ENCODE results near the gene MRPL41.
A peak's percentile ranks its signal among the peaks of the same experiment; 100 is the strongest.
"Not testable (repeated sequence)": the region's sequence is repeated elsewhere in the genome, so short reads cannot be mapped to it uniquely, and the experiment has no call there.

MRPL41 gene

GRCh38 chr9:137551264-137552021, at the start of gene MRPL41:
MRPL41 (plus strand) TSS chr9:137551879; CDS start chr9:137552082, 203 bp downstream.
- peak; percentile 94 for DNase-seq

DNA sequence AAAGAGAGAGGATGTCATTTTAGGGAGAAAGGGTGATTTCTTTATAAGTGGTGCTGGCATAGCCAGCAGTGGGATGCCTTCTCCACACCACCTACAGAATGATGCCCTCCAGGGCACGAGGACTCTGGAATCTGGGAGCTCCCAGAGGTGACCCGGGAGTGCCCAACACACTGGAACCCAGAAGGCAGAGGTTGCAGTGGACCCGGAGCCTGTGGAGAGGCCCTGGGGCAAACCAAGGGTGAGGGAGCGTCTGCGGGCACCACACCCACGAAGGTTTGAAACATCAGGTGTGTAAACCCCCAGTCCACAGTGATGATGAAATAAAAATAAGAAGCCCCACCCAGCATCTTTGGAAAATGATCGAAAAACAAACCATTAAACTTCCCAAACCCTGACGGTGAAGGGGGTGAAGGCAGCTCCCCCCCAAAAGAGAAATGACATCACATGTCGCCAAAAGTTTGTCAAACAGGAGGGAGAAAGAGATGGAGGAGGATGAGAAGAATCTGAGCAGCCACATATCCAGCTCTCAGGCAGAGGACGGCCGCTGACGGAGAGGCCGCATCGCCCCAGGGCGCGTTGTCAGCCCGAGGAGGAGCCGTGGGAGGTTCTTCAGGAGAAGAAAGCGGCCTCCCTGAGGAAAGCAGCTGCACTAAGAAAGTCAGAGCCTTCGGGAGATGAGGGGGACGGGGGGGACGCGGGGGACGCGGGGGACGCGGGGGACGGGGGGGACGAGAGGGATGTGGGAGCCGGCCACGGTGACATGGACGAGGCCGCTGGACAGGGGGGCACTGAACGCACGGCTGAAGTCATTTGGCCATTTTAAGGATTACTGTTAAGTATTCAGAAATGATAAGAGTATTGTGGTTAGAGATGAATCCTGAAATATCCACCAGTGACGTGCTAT, 49.4 kb upstream of the MRPL41 start:
- DNase-seq: no peak

- DNase-seq: no peak
Observed at GRCh38 chr9:137504432-137504777, 47.3 kb upstream of the MRPL41 start.

- DNase-seq: no peak
Observed at GRCh38 chr9:137505421-137506140, 46.1 kb upstream of the MRPL41 start.

DNA sequence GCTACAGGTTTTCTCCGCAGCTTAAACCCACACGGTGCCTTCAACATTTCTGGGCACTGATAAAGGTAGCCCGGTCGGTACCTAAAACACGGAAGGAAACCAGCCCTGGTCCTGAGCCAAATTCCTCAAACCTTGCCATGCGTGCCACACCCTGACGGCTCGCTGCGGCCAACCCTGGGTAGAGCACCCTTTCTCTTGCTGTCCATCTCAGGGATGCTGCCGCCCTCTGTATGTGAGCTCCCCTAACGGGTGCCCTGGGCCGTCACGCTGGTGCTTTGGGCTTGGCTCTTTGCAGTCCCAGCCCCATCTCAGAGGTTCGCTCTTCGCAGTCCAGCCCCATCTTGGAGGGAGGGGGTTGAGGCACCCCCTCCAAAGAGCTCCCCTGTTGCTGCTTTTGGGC, 45.4 kb upstream of the MRPL41 start:
- DNase-seq: no peak

GRCh38 chr9:137506702-137507171, 44.9 kb upstream of the MRPL41 start:
- no peak for DNase-seq

GRCh38 chr9:137509198-137509597, 42.5 kb upstream of the MRPL41 start:
- no peak for DNase-seq

DNA sequence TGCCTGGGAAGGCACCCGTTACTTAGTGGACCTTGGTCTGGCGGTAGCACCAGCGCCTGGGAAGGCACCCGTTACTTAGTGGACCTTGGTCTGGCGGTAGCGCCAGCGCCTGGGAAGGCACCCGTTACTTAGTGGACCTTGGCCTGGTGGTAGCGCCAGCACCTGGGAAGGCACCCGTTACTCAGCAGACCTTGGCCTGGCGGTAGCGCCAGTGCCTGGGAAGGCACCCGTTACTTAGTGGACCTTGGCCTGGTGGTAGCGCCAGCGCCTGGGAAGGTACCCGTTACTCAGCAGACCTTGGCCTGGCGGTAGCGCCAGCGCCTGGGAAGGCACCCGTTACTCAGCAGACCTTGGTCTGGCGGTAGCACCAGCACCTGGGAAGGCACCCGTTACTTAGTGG, 40.6 kb upstream of the MRPL41 start:
- DNase-seq: not testable (repeated sequence)

GRCh38 chr9:137511758-137512463, 39.8 kb upstream of the MRPL41 start:
- DNase-seq: no peak

GRCh38 chr9:137513136-137513535, 38.5 kb upstream of the MRPL41 start:
- not testable (repeated sequence) for DNase-seq

DNA sequence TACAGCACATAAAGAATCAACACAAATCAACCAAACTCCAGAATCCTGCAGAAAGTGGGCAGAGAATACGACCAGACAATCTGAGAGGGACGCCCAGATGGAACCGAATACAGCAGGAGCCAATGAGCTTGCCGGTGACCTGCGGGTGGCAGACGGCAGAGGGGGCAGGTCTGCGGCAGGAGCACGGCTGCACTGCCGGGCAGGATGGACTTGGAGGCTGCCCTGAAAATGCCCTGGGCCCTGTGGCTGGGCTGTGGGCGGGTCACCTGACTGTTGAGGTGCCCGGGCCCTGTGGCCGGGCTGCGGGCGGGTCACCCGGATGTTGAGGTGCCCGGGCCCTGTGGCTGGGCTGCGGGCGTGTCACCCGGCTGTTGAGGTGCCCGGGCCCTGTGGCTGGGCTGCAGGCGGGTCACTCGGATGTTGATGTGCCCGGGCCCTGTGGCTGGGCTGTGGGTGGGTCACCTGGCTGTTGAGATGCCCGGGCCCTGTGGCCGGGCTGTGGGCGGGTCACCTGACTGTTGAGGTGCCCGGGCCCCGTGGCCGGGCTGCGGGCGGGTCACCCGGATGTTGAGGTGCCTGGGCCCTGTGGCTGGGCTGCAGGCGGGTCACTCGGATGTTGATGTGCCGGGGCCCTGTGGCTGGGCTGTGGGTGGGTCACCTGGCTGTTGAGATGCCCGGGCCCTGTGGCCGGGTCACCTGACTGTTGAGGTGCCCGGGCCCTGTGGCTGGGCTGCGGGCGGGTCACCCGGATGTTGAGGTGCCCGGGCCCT, 37.7 kb upstream of the MRPL41 start:
- not testable (repeated sequence) for DNase-seq

GRCh38 chr9:137514691-137515337, 36.9 kb upstream of the MRPL41 start:
- DNase-seq: no peak

- no peak for DNase-seq
Observed at GRCh38 chr9:137515338-137515724, 36.3 kb upstream of the MRPL41 start.

DNA sequence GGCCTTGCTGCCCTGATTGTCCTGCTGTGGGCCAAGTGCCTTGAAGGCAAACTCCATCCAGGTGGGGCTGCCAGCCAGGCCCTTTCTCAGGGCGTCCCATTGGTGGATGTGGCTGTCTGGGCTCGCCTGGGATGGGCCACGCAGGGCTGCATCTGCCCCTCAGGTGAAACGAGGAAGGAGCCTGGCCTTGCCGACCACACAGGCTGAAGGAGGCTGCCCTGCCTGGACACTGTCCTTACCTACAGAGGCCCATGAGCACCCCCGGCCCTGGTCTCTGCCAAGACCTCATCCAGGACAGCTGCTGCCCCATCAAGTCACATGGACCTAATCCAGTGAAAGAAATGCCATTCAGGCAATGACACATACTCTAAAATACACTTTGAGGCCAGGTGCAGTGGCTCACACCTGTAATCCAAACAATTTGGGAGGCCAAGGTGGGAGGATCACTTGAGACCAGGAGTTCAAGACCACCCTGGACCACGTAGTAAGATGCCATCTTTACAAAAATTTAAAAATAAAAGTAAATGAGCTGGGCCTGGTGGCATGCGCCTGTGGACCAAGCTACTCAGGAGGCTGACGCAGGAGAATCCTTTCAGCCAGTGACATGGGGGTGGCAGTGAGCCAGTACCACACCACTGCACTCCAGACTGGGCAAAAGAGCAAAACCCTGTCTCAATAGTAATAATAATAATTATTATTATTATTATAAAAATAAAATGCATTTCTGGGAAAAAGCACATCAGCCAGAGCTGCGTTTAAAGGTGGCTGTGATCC, 35.3 kb upstream of the MRPL41 start:
- no peak for DNase-seq

- DNase-seq: not testable (repeated sequence)
Observed at GRCh38 chr9:137518661-137519459, 32.8 kb upstream of the MRPL41 start.

DNA sequence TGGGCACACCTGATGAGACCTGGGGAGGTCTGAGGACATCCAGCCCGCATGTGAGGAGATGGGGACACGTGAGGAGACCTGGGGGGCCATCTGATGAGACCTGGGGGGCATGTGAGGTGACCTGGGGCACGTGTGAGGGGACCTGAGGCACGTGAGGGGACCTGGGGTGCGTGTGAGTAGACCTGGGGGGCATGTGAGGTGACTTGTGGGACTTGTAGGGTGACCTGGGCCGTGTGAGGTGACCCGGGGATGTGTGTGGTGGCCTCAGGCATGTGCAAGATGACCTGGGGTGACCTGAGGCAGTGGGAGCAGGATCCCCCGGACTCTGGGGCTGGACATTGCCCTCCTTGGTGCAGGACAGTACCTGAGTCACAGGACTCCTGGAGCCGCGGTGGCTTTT, 32.1 kb upstream of the MRPL41 start:
- DNase-seq: no peak

GRCh38 chr9:137520614-137521404, 30.9 kb upstream of the MRPL41 start:
- no peak for DNase-seq

DNA sequence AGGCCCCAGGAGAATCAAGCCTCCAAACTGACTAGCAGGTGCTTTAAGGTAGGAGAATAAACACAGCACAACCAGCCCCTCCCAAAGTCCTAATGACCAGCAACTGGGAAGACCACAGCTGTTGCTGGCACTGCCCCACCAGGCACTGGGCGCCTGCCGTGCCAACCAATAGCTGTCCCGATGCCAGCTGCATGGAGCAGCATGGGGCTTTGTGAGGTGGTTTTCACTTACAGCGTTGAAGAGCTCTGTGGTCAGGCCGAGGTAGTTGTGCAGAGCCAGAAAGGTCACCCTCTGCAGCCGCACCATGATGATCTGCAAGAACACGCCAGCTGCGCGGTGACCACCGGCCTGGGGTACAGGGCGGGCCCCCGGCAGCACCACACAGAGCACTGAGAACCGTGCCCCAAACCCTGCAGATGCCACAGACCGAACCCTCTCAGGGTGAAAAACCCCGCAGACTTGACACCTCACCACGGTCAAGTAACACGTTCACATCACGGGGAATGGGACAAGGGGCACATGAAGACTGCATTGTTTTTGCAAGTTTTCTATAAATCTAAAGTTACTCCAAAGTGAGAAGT, 30.2 kb upstream of the MRPL41 start:
- DNase-seq: no peak

All from stimulated activated CD4-positive, alpha-beta T cell treated with anti-CD3 and anti-CD28 coated beads, Interleukin-15, amount 100 ng/mL, for 24 hours (primary cell).